NCI-H2196 (cell line): ENCODE results near the gene FCGR3B.
"Not testable (repeated sequence)": the region's sequence is repeated elsewhere in the genome, so short reads cannot be mapped to it uniquely, and the experiment has no call there.

Experiments
- DNase-seq: peaks from one replicate; lab custom pipeline; 2025; ENCODE audit not compliant: unreplicated experiment; lab: John Stamatoyannopoulos, UW

The FCGR3B gene

GRCh38 chr1:161639203-161639602 lies 8.2 kb upstream of the FCGR3B start:
- not testable (repeated sequence) for DNase-seq

- not testable (repeated sequence) for DNase-seq
These were observed 7.4 kb upstream of the FCGR3B start for GRCh38 chr1:161638251-161638993.

GRCh38 chr1:161636976-161637375 lies 6.0 kb upstream of the FCGR3B start:
- DNase-seq = not testable (repeated sequence)

DNA sequence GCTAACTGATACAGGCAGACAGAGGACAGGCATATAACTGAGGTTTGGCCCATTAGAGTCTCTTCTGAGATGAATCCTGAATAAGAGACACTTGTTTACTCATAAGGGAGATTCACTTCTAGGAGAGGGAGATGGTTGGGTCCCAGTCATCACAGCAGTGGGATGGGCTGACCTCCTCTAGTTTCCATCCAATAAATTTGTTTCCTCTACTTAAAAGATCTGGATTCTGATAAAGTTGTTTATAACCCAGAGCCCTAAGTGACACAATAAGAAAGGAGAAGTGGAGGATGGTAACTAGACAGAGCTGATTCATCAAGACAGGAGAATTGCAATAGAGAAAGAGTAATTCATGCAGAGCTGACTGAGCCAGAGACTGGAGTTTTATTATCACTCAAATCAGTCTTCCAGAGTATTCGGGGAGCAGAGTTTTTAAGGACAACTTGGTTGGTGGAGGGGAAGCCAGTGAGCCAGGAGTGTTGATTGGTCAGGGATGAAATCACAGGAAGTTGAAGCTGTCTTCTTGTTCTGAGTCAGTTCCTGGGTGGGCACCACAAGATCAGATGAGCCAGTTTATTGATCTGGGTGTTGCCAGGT lies 5.3 kb upstream of the FCGR3B start:
- not testable (repeated sequence) for DNase-seq

- DNase-seq = not testable (repeated sequence)
These were observed 4.0 kb upstream of the FCGR3B start for GRCh38 chr1:161634993-161635392.

DNA sequence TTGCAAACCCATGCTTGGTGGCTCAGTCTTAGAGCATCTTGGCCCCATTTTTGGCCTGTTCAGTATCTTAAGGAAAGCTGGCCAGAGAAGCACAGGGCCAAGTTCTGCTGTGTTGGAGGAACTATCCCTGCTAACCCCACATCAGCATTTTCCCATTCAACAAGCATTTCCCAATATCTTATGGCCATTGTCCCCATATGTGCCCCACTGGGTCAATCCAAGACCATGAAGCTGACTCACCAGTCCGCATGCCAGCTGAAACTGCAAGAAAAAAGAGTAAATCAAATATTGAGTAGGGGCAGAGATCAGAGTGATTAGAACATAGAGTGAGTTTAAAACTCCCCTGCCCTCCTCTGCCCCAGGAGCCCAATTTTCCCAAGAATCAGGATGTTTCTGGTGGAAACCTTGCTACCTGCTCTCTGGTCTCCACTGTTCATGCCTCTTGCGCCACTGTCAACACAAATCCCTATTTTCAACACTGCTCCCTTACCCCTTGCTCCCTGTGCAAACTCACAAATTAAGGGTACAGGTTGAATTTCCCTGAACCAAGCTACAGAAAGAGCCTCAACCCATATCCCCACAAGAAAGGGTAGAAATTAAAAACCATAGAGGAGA lies 741 bp downstream of the FCGR3B start:
- not testable (repeated sequence) for DNase-seq

DNA sequence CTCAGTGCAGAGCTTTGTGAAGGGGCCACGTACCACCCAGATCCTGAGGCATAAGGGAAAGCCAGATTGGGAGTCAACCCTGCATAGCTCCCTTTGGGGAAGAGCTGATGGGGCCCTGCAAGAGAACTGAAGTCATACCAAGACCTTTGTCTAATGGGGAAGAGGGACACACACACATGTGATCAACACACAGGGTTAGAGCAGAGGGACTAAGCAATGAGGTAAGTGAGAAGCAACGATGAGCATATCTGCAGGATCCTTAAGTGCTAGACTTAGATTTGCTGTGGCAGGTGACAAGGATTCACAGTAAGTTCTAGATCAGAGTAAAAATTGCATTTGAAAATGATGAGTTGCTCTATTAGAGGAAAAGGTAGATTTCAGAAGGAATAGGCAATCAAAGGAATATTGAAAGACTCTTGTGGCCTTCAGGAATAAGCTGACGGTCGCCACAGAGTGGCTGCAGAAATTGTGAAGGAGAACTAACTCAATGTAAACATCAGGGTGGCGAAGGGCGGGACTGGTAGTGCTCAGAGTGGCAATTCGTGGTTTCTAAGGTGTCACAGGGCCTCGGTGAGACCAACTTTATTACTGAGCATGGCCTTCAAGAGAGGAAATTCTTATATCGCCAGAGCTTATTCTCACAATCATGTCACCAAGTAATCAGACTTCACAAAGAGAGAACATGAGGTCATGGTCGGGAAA lies 4.4 kb downstream of the FCGR3B start:
- not testable (repeated sequence) for DNase-seq

- DNase-seq = not testable (repeated sequence)
These were observed 6.4 kb downstream of the FCGR3B start for GRCh38 chr1:161624605-161625004.

DNA sequence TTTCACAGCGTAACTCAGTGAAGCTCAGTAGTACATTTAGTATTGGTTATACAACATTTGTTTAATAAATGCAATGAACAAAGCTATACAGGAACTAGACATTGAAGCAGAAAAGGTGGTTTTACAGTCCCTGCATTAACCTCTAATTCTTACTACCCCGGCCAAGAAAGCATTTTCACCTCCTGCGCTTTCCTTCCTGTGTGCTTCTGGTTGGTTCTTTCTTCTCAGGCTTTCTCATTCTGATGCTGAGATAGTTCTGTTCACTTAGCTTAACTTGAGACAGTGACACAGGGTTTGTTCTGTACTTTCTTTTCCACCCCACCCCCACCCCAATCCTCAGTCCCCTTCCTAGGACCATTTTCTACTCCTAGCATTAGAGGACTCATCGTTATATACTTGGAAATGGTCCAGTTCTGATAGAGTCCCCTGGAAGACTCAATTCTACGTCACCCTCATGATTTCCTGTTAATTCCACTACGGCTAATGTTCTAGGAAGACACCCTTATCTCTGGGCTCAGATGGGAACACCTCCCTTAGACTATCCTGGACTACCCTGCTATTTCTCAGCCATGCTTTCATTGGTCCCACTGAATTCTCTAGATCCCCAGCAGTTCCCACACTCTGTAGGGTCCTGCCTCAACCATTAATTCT lies 7.5 kb downstream of the FCGR3B start:
- DNase-seq = not testable (repeated sequence)

DNA sequence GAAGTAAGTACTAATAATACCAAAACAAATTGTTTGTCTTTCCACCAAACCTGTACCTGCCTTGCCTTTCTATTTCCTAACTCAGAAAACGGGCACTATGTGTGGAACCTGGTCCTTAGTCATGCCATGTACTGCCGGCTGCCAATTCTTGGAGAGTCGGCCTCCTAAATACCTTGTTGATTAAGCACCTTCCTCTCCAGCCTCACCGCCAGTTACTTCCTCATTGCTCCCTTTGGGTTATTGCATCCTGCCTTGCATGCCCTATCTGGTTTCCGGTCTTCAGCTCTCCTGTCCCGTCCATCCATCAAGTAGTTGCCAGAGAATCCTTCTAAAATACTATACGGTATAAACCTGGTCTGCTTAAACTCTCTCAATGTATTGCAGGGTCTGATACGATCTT lies 8.9 kb downstream of the FCGR3B start:
- not testable (repeated sequence) for DNase-seq

- not testable (repeated sequence) for DNase-seq
These were observed 9.6 kb downstream of the FCGR3B start for GRCh38 chr1:161621181-161622000.

DNA sequence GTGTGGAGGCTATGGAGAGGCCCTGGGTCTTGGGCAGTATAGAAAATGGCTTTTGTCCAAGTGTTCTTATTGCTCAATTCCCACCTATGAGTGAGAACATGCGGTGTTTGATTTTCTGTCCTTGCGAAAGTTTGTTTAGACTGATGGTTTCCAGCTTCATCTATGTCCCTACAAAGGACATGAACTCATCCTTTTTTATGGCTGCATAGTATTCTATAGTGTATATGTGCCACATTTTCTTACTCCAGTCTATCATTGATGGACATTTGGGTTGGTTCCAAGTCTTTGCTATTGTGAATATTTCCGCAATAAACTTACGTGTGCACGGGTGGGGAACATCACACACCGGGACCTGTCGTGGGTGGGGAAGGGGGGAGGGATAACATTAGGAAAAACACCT lies 10.6 kb downstream of the FCGR3B start:
- not testable (repeated sequence) for DNase-seq

DNA sequence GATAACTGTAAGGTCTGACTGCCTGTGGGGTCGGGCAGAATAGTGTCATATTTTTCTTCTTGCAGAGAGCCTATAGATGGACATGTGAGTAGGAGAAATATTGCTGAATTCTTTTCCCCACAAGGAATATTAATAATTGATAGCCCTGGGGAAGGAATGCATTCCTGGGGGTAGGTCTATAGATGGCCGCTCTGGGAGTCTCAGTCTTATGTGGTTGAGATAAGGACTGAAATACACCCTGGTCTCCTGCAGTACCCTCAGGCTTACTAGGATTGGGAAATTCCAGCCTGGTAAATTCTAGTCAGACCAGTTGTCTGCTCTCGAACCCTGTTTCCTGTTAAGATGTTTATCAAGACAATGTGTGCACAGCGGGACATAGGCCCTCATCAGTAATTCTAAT lies 12.5 kb downstream of the FCGR3B start:
- not testable (repeated sequence) for DNase-seq

GRCh38 chr1:161616417-161616816 lies 14.6 kb downstream of the FCGR3B start:
- DNase-seq = not testable (repeated sequence)

DNA sequence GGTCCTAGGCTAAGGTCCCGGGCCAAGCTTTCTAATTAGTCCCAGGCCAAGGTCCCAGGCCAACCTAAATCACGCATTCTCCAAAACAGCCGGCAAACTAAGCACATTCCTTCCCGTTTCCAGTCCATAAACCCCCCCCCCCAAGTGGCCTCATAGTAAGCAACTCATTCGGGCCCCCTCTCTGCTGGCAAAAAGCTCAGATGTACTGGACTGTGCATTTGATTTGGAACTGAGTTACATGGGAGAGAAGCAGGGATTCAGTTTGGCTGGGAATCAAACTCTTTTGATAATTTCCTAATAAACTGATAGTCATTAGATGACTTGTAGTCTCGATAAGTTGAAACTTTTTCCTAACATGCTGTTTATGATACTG lies 17.8 kb downstream of the FCGR3B start:
- DNase-seq = not testable (repeated sequence)

DNA sequence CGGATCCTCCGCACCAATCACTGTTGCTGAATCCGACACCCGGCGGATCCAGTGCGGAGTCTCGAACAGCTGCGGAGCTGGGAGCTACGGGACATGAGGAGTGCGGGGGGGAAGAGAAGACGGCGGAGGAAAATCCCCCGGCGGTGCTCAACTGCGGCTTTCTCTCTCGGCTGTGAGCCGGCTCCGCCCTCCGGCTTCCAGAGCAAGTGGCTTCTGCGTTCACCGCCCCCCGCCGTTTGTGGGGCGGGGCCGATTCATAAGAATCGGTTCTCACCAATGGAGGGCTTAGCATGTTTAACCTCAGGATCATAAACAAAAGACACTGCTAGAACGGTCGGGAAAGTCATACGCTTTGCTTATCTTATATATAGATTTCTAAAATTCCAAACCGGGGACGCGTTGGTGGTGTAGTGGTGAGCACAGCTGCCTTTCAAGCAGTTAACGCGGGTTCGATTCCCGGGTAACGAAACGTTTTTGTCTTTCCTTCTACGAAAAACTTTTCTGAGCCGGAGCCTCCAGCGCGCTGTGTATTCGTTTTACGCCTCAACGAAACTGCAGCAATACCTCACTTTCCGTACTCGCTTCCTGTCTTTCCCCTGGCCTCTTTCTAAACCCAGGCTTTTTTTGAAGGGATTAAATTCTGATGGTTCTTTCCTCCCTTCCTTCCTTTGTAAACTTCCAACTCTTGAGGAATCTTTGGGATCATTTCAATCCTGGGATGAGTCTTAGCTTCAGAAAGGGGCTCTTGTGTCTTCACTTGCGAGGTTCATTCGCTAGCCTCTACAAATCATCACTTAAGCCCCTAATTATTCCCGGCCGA lies 18.4 kb downstream of the FCGR3B start:
- DNase-seq = not testable (repeated sequence)

- not testable (repeated sequence) for DNase-seq
These were observed 19.1 kb downstream of the FCGR3B start for GRCh38 chr1:161611866-161612321.

GRCh38 chr1:161610198-161610597 lies 20.8 kb downstream of the FCGR3B start:
- DNase-seq = not testable (repeated sequence)
